Choroid plexus epithelial cell (primary cell): ENCODE measurements around the gene EFCAB7.

Experiments used
- DNase-seq: peaks from one replicate; pipeline ENCODE4 v3.0.0-alpha.2; 2010; ENCODE audit warnings: low read depth
- H3K4me3 ChIP-seq: 2 replicates; pipeline ENCODE4 v1.5.1; 2011; ENCODE audit warnings: low read depth, mild to moderate bottlenecking, control low read depth, low read length, moderate library complexity
- CTCF ChIP-seq: conservative IDR thresholded peaks from 2 replicates; pipeline ENCODE4 v1.5.1; 2011; ENCODE audit warnings: low read depth, mild to moderate bottlenecking, control low read depth, inconsistent platforms, low read length, moderate library complexity

Gene EFCAB7

GRCh38 chr1:63615768-63616420 is 92.6 kb downstream of the EFCAB7 start:
- TF ChIP-seq CTCF: peak; percentile 68
- peak; percentile 86 for DNase-seq
- no peak overlapping the region for H3K4me3 ChIP-seq

GRCh38 chr1:63617450-63617849 is 94.1 kb downstream of the EFCAB7 start:
- no peak for TF ChIP-seq CTCF
- no peak overlapping the region for H3K4me3 ChIP-seq
- DNase-seq: peak; percentile 16

- no peak for TF ChIP-seq CTCF
- H3K4me3 ChIP-seq: no peak overlapping the region
- DNase-seq: peak; percentile 46
Measured at GRCh38 chr1:63618011-63618410, 94.7 kb downstream of the EFCAB7 start.

GRCh38 chr1:63619558-63619957 is 96.2 kb downstream of the EFCAB7 start:
- TF ChIP-seq CTCF: no peak
- DNase-seq: no peak
- no peak overlapping the region for H3K4me3 ChIP-seq

- DNase-seq: no peak
- no peak overlapping the region for H3K4me3 ChIP-seq
- no peak for TF ChIP-seq CTCF
Measured at GRCh38 chr1:63620671-63621070, 97.3 kb downstream of the EFCAB7 start.

- H3K4me3 ChIP-seq: no peak overlapping the region
- DNase-seq: no peak
- no peak for TF ChIP-seq CTCF
Measured at GRCh38 chr1:63621075-63621474, 97.8 kb downstream of the EFCAB7 start.

GRCh38 chr1:63621698-63622097 is 98.4 kb downstream of the EFCAB7 start:
- no peak overlapping the region for H3K4me3 ChIP-seq
- TF ChIP-seq CTCF: no peak
- DNase-seq: no peak
